K562 (cell line): ENCODE data around the gene CLCN6. TPM values are rescaled to one million over a fixed set of nuclear protein-coding genes. Genes with fewer than 3 reads are reported as not detected.

Experiments used
- CBX2 ChIP-seq: fragments of 200-600 bp; sonication (generic); IDR thresholded peaks from one replicate; pipeline ENCODE4 v1.6.1; 2012; ENCODE audit warnings: mild to moderate bottlenecking, low read length, inconsistent platforms; ENCODE audit not compliant: insufficient read depth, poor library complexity, severe bottlenecking
- E2F3 ChIP-seq: fragments of 250-450 bp; sonication (Bioruptor Pico); IDR thresholded peaks from 2 replicates; pipeline ENCODE4 v1.4.0; 2020; ENCODE audit warnings: mild to moderate bottlenecking
- ELF4 ChIP-seq: fragments of 450-650 bp; formaldehyde crosslinking; IDR thresholded peaks from 2 replicates; pipeline ENCODE4 v1.4.0; 2022; ENCODE audit warnings: missing genetic modification characterization
- HDAC3 ChIP-seq: fragments of 450-650 bp; IDR thresholded peaks from 2 replicates; pipeline ENCODE4 v1.6.1; 2018; ENCODE audit warnings: borderline replicate concordance, mild to moderate bottlenecking, moderate library complexity; ENCODE audit not compliant: partially characterized antibody
- KAT7 ChIP-seq: sonication (generic); formaldehyde crosslinking; IDR thresholded peaks from 2 replicates; pipeline ENCODE4 v1.8.0; 2022; ENCODE audit warnings: missing genetic modification reagents, mild to moderate bottlenecking, borderline replicate concordance
- MTA1 ChIP-seq: fragments of 450-650 bp; IDR thresholded peaks from 2 replicates; pipeline ENCODE4 v1.6.1; 2017; ENCODE audit warnings: borderline replicate concordance
- MTA3 ChIP-seq: fragments of 450-650 bp; formaldehyde crosslinking; IDR thresholded peaks from 2 replicates; pipeline ENCODE4 v1.6.1; 2017; ENCODE audit warnings: mild to moderate bottlenecking, borderline replicate concordance
- POLR2A ChIP-seq: fragments of 450-650 bp; conservative IDR thresholded peaks from 2 replicates; pipeline ENCODE4 v1.6.1; 2016
- RB1 ChIP-seq: fragments of 450-650 bp; IDR thresholded peaks from 2 replicates; pipeline ENCODE4 v1.6.1; 2017; ENCODE audit warnings: low read depth, mild to moderate bottlenecking
- RNF2 ChIP-seq: sonication (generic); IDR thresholded peaks from 2 replicates; pipeline ENCODE4 v1.6.1; 2016
- SIN3A ChIP-seq, 2 experiments: fragments of 150-350 bp in 1 of 2; IDR thresholded peaks; 2 replicates each; pipeline ENCODE4 v1.6.1; 2011 to 2016; ENCODE audit warnings: borderline replicate concordance in 2 of 2, low read depth in 2 of 2, low read length in 2 of 2, mild to moderate bottlenecking in 2 of 2, moderate library complexity in 2 of 2; ENCODE audit not compliant: control insufficient read depth in 1 of 2
- ZBTB1 ChIP-seq: sonication (generic); formaldehyde crosslinking; IDR thresholded peaks from 2 replicates; pipeline ENCODE4 v1.8.1; 2023; ENCODE audit warnings: missing genetic modification reagents, low read depth, mild to moderate bottlenecking, borderline replicate concordance
- ZNF146 ChIP-seq: IDR thresholded peaks from one replicate; pipeline ENCODE4 v1.6.1; 2018; ENCODE audit warnings: missing compliant biosample characterization; ENCODE audit not compliant: unreplicated experiment
- ZNF445 ChIP-seq: fragments of 250-450 bp; sonication (Bioruptor Pico); IDR thresholded peaks from 2 replicates; pipeline ENCODE4 v1.4.0; 2020; ENCODE audit warnings: low read depth, mild to moderate bottlenecking, moderate library complexity
- ZNF76 ChIP-seq: fragments of 250-450 bp; sonication (Bioruptor Pico); IDR thresholded peaks from 2 replicates; pipeline ENCODE4 v1.4.0; 2020; ENCODE audit warnings: mild to moderate bottlenecking, moderate library complexity, borderline replicate concordance
- polyA plus RNA-seq, 8 experiments: library from polyadenylated mRNA; depleted of rRNA in 4 of 8; stranded (reverse) in 5 of 8; unstranded in 3 of 8; fragments of >200 nt; fragmentation: Nextera tagmentation in 2 of 8; fragmentation: Illumina TruSeq in 1 of 8; extraction: Ambion mirVana in 2 of 8; extraction: Trizol in 1 of 8; gene quantifications; 2 replicates each; pipeline versions ENCODE4 v1.2.1 to v1.2.3, GENCODE V29; 2011 to 2014; ENCODE audit warnings: inconsistent platforms in 1 of 8, missing spikeins in 1 of 8
- total RNA-seq, 7 experiments: library from RNA; depleted of rRNA in 6 of 7; stranded (reverse); fragments of >200 nt in 6 of 7; fragmentation: Illumina TruSeq in 2 of 7; extraction: Trizol in 2 of 7; gene quantifications; 2 replicates each; pipeline versions ENCODE4 v1.2.1 to v1.2.3, GENCODE V29; 2011 to 2021; ENCODE audit warnings: low replicate concordance in 1 of 7
- TF ChIP-seq, protein P1 (sequence below): sonication (generic); formaldehyde crosslinking; IDR thresholded peaks from 2 replicates; pipeline ENCODE4 v1.8.0; 2022; ENCODE audit warnings: mild to moderate bottlenecking, missing genetic modification reagents
- TF ChIP-seq, protein P2 (sequence below), 2 experiments: fragments of 450-650 bp; conservative IDR thresholded peaks; 2 replicates each; pipeline ENCODE4 v1.6.1; 2017; ENCODE audit warnings: mild to moderate bottlenecking in 2 of 2, moderate library complexity in 2 of 2
- TF ChIP-seq, protein P3 (sequence below), 2 experiments: IDR thresholded peaks in 1 of 2; conservative IDR thresholded peaks in 1 of 2; 2 replicates each; pipeline ENCODE4 v1.6.1; 2016; ENCODE audit warnings: low read depth in 2 of 2, mild to moderate bottlenecking in 1 of 2, missing compliant biosample characterization in 1 of 2, missing genetic modification characterization in 1 of 2, moderate library complexity in 1 of 2
- TF ChIP-seq, protein P4 (sequence below): fragments of 250-450 bp; sonication (Bioruptor Pico); IDR thresholded peaks from 2 replicates; pipeline ENCODE4 v1.5.0; 2022; ENCODE audit warnings: mild to moderate bottlenecking

Gene CLCN6
- total and polyA plus RNA-seq, 9 of the 15 experiments (the other 6 are each of a cell fraction or from before 2014, with no cell fraction given): 2.0 to 21.8 (median 13.6) TPM

DNA sequence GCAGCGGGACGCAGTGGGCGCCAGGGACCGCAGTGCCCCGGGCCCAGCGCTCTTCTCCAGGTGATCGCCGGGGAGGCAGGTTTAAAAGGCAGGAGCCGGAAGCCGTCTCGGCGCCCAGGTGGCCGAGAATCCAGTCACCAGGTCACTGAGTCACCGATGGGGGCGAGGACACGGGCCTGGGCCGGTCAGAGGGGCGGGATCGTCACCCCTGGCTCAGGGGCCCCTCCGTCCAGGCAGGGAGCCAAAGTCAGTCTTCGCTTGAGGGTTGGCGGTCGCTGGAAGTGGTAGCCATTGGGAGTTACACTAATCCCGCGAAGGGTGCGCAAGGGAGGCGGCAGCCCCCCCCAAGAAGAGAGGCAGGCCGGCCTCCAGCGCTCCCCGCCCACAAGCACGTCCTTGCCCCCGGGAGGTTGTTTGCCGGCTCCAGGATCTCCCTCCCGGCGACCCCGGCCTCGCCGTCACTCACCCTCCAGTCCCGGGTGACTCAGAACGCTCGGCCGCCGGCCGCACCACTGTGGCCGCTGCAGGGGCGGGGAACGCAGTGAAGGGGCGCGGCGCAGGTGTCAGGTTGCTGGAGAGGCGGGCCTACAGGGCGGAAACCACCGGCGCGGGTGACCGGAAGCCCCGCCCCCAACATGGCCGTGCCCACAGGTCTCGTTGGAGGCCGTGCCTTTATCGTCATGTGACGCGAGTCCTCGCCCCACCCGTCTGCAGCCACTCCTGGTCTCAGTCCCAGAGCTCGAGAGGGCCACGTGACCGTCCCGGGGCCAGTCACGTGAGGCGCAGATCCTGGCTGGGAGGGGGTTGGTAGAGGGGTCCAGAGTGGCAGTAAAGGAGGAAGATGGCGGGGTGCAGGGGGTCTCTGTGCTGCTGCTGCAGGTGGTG lies at the start of gene CLCN6, which contains the start of gene MTHFR (continued):
- TF ChIP-seq KAT7 (CRISPR knock-in tag) (peak; percentile 96), ZNF146 (no peak), HDAC3 (no peak), E2F3 (CRISPR knock-in tag) (peak; percentile 43; the same call in 1 of the 2 replicates), SIN3A (IDR thresholded peaks at IDR 0.05; ENCODE audit: borderline replicate concordance in 2 of 2, control insufficient read depth in 1 of 2, low read depth in 2 of 2, low read length in 2 of 2) (peak in 1 of 2 experiments; percentile 80; a peak in 3 of 4 replicates), CBX2 (no peak), ZBTB1 (CRISPR knock-in tag) (no peak; the same call in 1 of the 2 replicates), ZNF445 (no peak), ELF4 (CRISPR knock-in tag) (no peak; the same call in 1 of the 2 replicates), MTA3 (peak; percentile 89), POLR2A (peak; percentile 94), RNF2 (peak; percentile 32; the same call in 1 of the 2 replicates), ZNF76 (CRISPR knock-in tag) (no peak; the same call in 1 of the 2 replicates), RB1 (no peak), MTA1 (no peak; the same call in none of the 2 replicates)
- TF ChIP-seq, protein P1, sequence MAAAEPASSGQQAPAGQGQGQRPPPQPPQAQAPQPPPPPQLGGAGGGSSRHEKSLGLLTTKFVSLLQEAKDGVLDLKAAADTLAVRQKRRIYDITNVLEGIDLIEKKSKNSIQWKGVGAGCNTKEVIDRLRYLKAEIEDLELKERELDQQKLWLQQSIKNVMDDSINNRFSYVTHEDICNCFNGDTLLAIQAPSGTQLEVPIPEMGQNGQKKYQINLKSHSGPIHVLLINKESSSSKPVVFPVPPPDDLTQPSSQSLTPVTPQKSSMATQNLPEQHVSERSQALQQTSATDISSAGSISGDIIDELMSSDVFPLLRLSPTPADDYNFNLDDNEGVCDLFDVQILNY (CRISPR knock-in tag): no peak
- TF ChIP-seq, protein P2, sequence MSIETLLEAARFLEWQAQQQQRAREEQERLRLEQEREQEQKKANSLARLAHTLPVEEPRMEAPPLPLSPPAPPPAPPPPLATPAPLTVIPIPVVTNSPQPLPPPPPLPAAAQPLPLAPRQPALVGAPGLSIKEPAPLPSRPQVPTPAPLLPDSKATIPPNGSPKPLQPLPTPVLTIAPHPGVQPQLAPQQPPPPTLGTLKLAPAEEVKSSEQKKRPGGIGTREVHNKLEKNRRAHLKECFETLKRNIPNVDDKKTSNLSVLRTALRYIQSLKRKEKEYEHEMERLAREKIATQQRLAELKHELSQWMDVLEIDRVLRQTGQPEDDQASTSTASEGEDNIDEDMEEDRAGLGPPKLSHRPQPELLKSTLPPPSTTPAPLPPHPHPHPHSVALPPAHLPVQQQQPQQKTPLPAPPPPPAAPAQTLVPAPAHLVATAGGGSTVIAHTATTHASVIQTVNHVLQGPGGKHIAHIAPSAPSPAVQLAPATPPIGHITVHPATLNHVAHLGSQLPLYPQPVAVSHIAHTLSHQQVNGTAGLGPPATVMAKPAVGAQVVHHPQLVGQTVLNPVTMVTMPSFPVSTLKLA (conservative IDR thresholded peaks at IDR 0.05): no peak
- TF ChIP-seq, protein P3, sequence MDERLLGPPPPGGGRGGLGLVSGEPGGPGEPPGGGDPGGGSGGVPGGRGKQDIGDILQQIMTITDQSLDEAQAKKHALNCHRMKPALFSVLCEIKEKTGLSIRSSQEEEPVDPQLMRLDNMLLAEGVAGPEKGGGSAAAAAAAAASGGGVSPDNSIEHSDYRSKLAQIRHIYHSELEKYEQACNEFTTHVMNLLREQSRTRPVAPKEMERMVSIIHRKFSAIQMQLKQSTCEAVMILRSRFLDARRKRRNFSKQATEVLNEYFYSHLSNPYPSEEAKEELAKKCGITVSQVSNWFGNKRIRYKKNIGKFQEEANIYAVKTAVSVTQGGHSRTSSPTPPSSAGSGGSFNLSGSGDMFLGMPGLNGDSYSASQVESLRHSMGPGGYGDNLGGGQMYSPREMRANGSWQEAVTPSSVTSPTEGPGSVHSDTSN (CRISPR knock-in tag; IDR thresholded peaks at IDR 0.05; ENCODE audit: low read depth): peak; percentile 62
- TF ChIP-seq, protein P3 (tag; conservative IDR thresholded peaks at IDR 0.05; ENCODE audit: low read depth): peak; percentile 79; the same call in 1 of the 2 replicates
- TF ChIP-seq, protein P4, sequence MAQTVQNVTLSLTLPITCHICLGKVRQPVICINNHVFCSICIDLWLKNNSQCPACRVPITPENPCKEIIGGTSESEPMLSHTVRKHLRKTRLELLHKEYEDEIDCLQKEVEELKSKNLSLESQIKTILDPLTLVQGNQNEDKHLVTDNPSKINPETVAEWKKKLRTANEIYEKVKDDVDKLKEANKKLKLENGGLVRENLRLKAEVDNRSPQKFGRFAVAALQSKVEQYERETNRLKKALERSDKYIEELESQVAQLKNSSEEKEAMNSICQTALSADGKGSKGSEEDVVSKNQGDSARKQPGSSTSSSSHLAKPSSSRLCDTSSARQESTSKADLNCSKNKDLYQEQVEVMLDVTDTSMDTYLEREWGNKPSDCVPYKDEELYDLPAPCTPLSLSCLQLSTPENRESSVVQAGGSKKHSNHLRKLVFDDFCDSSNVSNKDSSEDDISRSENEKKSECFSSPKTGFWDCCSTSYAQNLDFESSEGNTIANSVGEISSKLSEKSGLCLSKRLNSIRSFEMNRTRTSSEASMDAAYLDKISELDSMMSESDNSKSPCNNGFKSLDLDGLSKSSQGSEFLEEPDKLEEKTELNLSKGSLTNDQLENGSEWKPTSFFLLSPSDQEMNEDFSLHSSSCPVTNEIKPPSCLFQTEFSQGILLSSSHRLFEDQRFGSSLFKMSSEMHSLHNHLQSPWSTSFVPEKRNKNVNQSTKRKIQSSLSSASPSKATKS (CRISPR knock-in tag): no peak
